ENCODE measurements around the gene ITGA3.
"Not testable (repeated sequence)": the region's sequence is repeated elsewhere in the genome, so short reads cannot be mapped to it uniquely, and the experiment has no call there.

ITGA3 gene

DNA sequence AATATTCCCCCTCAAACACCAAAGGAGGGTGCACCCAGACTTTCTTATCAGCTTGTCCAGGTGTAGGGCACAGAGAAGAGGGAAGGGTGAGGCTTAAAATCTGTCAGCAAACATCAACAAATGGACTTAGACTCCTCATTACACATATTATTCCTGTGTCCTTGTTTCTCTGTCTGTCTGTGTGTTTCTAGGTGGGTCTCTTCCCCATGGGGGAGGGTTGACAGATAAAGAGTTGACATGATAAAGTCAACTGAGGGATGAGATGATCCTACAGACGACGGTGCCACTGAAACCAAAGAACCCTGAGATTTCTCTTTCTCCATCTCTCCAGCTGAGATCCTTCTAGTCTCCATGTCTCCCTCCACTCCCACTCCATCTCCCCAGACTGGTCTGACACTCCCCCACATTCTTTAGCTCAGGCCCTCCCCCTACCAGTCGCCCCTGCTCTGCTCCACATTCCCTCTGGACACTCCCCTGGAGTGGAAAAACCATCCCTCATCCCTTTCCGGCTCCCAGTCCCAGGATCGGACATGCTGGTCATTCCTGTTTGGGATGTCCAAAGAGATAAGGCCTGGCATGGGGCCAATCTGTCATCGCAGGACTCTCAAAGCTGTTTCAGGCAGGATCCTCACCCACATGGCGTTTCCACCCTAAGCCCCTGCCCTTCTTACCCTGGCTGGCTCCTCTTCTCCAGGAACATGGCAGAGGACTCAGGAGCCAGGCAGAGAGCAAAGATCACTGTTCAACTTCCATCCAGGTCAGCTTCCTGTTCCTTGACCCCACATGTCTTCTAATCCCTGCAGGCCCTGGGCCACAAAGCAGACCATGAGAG is 2.9 kb upstream of the ITGA3 start:
- no peak for DNase-seq

DNA sequence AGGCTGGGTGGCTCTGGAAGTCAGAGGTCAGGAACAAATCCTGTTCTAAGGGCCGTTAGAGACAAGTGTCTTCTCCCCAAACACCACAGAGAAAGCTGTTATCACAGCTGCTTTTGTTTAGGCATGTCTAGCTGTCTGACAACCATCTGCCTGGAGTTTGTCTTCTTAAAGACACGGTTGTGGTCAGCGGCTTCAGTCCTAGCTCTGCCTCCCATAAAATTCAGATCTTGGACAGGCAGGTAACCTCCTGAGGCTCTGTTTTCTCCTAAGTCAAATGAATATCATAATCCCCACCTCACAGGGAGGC is 2.3 kb upstream of the ITGA3 start:
- DNase-seq, result no peak

DNA sequence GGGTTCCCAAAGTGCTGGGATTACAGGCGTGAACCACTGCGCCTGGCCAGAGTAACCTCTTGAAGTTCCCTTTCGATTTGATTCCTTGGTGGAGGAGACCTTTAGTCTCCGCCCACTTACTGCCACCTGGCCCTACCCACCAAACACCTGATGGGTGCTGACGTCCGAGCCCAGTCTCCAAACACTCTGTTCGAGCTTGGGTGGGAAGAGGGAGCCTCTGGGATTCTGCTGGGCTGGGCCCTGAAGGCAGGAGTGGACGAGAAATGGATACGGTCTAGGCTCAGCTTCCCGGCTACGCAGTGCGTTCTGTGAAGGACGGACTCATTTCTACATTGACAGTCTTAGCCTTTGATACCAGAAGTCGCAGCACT is 870 bp upstream of the ITGA3 start:
- no peak for DNase-seq

DNA sequence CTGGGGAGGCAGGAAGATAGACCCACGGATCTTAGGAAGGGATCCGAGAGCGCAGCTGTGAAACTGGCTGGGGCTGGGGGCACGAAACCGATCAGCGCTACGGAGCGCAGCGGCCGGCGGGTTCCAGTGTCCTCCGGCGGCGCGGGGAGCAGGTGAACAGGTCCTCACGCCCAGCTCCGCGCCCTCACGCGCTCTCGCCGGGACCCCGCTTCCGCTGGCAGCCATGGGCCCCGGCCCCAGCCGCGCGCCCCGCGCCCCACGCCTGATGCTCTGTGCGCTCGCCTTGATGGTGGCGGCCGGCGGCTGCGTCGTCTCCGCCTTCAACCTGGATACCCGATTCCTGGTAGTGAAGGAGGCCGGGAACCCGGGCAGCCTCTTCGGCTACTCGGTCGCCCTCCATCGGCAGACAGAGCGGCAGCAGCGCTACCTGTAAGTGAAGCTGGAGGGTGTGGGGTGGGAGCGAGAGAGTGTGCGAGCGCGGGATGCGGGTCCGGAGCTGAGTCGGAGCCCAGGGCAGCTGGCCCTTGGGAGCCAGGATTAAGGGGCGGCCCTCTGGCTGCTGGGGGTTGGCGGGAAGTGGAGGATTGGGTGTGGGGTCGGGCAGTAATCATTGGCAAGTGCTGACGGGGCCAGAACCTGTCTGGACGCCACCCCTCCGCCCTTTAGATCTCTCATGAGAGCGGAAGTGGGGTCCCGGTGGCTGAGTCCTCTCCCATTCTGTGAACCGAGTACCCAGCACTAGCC is 479 bp downstream of the ITGA3 start:
- DNase-seq, result peak; percentile 80

DNA sequence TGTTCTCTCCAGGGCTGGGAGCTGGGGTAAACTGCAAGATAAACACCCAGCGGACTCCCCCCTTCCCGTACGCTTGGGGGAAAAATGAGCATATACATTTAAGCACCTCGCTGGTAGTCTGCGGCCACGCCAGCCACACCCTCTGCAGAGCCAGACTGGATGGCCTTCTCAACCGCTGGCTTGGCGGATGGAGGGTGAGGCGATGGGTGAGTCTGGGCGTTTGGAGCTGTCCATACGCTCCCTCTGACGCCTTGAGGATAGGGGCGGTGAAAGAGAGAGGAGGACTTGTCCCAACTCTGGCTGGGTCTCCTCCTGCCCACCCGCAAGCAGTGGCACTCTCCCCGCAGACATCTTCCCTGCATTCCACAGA is 1.0 kb downstream of the ITGA3 start:
- no peak for DNase-seq

DNA sequence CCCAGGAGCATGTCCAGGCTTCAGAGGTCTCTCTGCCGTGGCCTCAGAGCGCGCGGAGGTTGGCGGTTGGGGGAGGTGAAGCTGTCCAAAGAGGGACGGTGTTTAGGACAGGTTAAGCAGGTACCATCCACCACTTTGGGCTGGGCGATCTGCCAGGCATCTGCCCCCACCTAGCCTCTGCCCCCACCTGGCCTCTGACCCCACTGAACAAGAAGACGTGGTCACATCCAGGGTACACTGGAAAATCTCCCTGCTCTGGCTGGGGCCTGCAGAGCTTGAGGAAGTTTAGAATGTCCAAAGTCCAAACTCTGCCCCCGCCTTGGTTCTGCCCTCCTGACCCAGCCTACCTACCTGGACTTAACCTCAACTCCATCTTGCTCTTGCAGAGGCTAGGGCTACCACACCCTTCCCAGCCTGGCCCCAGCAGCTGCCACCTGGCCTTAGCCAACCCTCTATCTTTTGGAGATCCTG is 1.6 kb downstream of the ITGA3 start:
- DNase-seq, result no peak

DNA sequence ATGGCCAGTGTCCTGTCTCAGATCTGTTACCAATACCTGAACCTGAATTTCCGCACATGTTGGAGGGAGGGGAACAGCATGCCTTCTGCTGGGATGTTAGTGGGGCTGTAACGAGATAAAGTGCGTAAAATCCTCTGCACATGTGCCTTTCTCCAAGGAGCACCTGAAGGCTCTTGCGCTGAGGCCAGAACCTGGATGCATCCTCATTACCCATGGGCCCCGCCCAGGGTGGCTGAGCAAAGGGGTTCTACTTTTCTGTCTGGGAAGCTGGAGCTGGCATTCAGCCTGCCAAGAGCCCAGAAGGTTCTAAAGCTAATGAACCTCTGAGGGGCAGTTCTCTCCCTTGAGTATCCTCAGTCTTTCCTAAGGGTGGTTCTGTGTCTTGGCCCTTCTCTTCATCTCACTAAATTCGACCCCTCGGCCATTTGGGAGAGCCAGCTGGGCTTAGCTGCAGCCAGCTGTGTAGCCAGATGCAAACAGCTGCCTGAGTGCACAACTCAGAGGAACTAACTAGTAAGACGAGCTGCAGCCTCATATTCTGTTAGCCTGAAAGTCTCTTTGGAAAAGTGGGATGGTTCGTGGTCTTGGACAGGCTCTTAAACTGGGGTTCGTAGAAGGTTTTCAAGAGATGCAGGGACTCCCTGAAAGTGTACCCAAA is 2.5 kb downstream of the ITGA3 start:
- DNase-seq, result no peak

DNA sequence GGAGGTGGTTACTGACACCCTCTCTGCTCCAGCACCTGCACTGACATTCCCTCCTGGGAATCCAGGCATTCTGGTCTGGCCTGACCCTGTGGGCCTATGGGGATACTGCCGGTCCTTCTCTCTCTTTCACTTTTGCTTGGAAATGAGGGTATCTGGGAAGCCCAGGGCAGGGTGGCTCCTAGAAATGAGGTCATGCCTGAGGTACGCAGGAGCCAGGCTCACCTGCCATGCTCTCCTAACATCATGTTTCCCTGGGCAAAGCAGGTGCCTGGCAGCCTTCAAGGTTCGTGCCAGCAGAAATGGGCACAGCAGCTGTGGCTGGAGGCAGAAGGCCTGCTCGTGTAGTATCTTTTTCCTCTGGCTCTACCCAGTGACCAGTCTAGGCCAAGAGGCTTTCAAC is 3.3 kb downstream of the ITGA3 start:
- no peak for DNase-seq

DNA sequence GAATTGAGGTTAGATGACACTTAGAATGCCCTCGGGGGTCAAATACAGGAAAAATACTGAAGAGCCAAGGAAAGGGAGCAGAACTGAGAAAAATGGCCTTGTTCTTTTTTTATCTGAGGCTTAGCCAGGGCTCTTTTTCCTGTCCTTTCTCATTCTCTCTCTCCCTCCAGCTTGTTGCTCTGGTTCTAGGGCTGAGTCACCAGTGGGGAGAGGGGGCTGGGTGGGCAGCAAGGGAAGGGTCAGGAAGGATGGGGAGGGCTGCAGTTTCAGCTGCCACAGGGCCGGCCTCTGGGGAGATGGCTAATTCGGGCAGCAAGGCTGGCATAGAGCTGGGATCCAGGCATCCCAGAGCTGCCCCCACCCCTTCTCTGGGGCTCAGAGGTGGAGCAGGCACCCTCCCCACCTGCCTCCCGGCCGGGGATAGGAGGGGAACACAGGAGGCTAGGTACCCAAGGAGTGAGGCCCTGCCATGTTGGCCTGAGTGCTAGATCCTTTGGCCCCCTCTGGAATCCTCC is 3.9 kb downstream of the ITGA3 start:
- DNase-seq, result no peak

DNA sequence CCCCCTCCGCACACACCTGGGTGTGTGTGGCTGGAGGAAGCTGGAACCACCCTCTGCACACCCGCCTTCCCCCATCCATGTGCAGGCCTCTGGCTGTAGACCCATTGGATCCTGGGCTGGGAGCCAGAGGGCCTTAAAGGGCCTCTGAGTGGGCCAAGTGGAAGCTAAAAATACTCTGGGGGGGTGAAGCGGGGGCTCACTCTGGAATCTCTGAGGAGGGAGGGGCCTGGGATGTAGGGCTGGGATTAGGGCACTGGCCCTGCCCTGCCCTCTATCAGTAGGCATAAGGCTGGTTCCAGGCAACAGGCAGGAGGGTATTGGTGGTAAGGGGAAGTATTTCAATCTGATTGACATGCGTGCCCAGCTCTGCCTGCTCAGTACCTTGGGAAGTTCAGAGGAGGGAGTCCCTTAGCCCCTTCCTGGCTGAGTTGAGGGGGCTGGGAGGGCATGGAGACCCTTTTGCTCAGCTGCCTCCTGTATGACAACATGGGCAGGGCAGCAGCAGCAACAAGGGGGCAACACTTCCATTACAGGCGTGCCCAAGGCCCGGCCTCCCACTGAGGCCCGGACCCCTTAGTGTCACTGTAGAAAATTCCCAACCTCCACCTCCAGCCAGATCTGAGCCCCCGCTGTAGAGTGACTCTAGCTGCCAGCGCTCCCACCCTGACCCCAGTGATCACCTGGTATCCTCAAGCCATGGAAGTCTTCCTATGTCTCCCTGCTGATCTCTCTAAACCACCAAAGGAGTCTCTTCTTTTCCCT is 5.2 kb downstream of the ITGA3 start:
- DNase-seq, result no peak

DNA sequence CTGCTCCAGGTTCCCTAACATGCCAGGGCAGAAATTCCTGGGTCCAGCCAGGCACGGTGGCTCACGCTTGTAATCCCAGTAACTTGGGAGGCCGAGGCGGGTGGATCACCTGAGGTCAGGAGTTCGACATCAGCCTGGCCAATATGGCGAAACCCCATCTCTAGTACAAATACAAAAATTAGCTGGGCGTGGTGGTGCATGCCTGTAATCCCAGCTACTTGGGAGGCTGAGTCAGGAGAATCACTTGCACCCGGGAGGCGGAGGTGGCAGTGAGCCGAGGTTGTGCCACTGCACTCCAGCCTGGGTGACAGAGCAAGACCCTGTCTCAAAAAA is 5.8 kb downstream of the ITGA3 start:
- not testable (repeated sequence) for DNase-seq

DNA sequence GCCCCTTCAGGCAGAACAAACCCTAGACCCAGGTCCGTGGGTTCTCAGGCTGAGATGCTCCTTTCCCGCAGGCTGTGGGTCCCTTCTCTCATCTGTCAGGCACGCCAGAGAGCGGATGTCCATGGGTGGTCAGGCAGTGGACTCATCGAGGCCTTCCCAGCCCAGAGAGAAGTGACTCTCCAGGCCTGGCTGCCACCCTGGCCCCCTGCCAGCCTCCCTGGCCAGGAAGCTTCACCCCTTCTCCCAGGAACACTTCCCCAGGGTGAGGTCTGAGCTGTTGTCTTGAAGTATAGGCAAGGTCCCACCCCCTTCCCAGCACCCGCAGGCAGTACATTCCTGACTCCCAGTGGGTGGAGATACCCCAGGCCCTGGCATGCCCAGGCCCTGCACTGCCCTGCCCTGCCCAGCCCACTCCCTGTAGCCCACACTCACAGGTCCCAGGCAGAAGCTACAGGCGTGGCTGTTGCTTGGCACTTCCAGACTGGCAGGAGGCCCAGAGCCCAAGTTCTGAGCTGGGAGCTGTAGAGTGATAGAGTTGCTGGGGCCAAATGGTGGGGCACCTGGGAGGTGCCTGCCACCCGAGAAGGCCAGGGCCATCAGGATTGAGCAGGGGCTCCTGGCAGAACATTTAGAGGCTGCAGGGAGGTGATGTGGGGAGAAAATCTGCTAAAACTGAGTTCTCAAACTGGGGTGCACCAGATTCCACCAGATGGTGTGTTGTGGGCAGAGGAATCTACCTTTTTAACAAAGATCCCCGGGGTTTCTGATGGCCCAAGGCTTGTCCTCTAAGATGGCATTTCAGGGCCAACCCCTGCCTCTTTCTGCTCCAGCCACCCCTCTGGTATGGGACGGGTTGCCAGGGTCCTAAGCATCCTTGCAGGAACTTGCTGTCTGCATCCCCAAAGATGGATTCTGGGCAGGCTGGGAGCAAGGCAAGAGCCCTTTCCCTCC is 6.7 kb downstream of the ITGA3 start:
- no peak for DNase-seq

DNA sequence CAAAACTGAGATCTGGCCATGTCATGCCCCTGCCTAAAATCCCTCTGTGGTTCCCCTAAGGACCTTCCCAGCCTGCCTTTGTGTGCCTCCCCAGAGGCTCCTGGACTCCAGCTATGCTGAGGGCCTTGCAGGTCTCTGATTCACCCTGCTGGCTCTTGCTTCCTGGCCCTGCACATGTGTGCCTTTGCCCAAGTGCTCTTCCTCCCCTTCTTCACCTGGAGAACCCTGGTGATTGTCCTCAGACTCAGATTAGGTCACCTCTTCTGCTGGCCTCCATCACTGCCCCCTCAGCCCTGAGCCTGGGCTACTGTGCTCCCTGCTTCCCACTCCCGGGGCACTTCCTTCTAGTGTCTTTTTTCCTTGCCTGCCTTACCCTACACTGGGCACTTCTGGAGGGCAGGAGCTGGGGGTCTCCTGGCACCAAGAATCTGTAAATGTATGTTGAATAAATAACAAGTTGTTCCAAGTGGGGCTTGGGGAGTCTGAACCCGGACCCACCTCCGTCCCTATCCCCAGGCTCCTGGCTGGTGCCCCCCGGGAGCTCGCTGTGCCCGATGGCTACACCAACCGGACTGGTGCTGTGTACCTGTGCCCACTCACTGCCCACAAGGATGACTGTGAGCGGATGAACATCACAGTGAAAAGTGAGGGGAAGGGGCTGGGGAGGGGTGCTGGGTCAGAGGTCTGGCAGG is 7.8 kb downstream of the ITGA3 start:
- no peak for DNase-seq

DNA sequence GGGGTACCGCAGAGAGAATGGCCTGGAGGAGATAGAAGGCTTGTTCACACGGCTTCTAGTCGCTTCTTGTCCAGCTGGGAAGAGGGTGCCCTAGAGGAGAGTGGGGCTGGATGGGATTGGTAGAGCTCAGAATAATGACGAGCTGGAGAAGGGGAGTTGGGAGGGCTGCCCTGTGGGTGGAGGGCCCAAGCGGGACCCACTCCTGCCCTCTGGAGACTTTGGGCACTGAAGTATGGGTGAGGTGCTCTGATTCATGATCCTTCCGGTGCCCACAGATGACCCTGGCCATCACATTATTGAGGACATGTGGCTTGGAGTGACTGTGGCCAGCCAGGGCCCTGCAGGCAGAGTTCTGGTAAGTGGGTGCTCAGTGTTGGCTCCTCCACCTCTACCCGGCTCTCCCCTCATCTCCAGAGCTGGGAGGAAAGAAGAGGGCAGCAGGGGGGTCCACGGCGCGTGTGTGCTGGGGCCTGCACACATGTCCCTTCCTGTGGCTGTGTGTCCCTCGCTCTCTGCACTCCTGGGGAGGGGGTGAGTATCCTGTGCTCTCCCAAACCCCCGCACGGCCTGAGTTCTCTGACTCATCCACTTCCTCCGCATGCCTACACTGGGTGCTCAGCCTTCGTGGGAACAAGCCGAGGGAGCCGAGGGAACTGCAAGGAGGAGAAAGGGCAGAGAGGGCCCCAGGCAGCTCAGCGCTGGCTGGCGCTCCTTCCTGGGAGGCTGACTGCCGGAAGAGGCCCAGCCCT is 8.5 kb downstream of the ITGA3 start:
- no peak for DNase-seq

DNA sequence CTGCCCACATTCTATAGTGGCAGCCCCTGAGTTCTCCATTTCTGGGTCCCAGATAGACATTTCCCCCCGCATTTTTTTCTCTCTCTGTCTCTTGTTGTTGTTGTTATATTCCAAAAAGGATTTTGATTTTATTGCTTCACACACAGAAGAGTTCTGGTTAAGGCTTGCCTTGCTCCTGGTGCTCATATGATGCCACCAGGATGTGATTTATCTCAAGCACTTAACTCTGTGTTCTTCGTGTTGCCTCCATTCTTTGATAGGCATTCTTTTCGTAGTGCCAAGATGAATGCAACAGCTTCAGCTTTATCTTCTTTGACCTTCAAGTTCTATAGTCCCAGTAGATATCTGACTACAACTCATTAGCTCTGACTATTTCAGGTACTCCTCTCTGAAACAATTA is 9.1 kb downstream of the ITGA3 start:
- no peak for DNase-seq

DNA sequence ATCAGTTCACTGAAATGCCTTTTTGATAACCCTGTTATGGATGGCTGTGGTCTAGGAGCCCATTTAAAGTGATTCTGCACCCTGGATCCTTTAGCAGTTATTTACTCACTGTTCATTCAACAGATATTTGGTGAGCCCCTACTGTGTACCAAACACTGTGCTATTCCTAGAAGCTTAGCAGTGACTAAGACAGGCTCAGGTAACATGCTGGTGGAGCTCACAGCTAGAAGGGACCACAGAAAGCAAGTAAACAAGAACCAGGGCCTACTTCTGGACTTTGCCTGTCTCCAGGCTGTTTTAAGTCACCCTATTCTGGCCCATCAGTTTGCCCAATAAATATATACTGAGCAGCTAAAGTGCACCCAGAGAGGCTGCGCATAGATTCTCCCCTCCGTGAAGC is 11.1 kb downstream of the ITGA3 start:
- DNase-seq, result no peak

DNA sequence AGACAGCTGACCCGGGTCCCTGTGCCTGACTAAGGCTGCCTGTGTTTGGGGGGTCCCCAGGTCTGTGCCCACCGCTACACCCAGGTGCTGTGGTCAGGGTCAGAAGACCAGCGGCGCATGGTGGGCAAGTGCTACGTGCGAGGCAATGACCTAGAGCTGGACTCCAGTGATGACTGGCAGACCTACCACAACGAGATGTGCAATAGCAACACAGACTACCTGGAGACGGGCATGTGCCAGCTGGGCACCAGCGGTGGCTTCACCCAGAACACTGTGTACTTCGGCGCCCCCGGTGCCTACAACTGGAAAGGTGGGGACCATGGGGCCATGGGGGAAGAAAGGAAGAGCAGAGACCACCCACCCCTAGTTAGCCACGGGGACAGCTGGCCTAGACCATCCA is 12.1 kb downstream of the ITGA3 start:
- DNase-seq, result no peak

DNA sequence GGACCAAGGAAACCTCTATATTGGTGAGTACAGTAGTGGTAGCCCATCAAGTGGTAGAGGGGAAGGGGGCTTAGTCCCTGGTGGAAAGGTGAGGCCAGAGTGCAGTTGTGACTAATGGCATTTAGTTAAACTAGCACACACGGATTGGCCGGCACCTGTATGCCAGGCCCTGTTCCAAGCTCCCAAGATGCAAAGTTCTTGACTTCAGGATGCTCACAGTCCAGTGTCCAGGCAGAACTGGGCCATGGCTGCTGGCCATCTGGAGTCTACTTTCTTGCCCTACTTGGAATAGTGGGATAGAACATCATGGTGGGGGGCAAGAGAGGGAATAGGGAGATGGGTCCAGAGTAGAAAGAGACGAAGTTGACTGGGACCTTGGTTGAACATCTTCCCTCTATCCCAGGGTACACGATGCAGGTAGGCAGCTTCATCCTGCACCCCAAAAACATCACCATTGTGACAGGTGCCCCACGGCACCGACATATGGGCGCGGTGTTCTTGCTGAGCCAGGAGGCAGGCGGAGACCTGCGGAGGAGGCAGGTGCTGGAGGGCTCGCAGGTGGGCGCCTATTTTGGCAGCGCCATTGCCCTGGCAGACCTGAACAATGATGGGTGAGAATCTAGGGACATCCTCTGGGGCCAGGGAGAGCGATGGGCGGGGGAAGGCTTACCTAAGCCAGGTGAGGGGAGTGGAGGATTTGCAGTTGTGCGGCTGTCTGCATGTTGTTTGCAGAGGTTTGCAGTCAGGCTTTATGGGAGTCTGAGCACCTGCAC is 15.2 kb downstream of the ITGA3 start:
- no peak for DNase-seq

DNA sequence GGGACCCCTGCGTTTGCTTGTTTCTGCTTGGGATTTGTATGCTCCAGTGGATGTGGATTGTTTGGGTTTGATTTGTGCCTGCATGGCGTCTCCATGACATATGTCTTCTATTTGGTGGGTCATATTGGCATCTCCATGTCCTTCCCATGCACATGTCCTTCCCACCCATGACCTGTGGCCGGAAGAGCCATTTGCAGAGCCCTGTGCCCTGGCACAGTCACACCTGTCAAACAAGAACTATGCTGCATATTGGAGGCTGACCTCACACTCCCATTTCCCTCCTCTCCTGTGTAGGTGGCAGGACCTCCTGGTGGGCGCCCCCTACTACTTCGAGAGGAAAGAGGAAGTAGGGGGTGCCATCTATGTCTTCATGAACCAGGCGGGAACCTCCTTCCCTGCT is 15.8 kb downstream of the ITGA3 start:
- DNase-seq, result no peak

DNA sequence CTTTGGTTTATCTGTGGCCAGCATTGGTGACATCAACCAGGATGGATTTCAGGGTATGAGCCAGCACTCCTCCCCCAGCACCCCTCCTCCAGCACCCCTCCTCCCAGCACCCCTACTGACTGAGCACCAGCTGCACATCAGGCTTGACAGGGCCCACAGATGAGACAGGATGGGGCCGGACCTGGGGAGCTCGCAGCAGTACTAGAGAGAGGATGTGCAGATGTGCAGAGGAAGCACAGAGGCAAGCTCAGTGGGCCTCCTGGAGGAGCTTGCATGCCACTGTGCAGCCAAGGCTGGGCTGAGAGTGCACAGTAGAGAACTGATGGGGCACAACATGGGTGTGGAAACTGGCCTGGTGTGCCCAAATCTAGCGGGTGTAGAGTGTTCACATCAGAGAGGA is 16.2 kb downstream of the ITGA3 start:
- DNase-seq, result no peak
